ENCODE results near the gene METTL25B. TPM values are rescaled to one million over a fixed set of nuclear protein-coding genes. Genes with fewer than 3 reads are reported as not detected.

METTL25B gene
- total and polyA plus RNA-seq, 10 donors = 23.2 to 43.8 (median 33.9) TPM

- 55 to 73% (median 60%) methylated on average over 8 of the region's 8 CpGs for WGBS, 5 donors
- no peak for DNase-seq
- Histone ChIP-seq H3K9me3 (no peaks in the 10 kb centered on the region), H3K4me3 (no peak overlapping the region), H3K27ac (no peak overlapping the region), H3K27me3 (replicated peaks in 1 of 7) (peaks cover 0 to 45% (median 34%) of the 10 kb centered on the region in 7 donors), H3K4me1 (peaks cover 21 to 42% (median 33%) of the 10 kb centered on the region in 6 donors), H3K36me3 (peaks cover 0 to 3% (median 0%) of the 10 kb centered on the region in 6 donors)
- TF ChIP-seq CTCF (IDR thresholded peaks at IDR 0.05 in 8 of 11, conservative IDR thresholded peaks at IDR 0.05 in 3 of 11) (no peak), POLR2AphosphoS5 (IDR thresholded peaks at IDR 0.05) (peak in 1 of 3 donors; percentile 41)
- intact Hi-C loops (cut with DNase I; ENCODE audit: low total_unique reads) = no loop called here
These were observed 20.7 kb upstream of the METTL25B start for GRCh38 chr1:156707417-156708217.

GRCh38 chr1:156708218-156708661 lies 20.0 kb upstream of the METTL25B start:
- Histone ChIP-seq H3K27ac (no peak overlapping the region), H3K27me3 (replicated peaks in 1 of 7) (peaks cover 0 to 39% (median 31%) of the 10 kb centered on the region in 7 donors)

GRCh38 chr1:156709031-156709430 lies 19.2 kb upstream of the METTL25B start:
- no peaks in the 10 kb centered on the region for H3K9me3 ChIP-seq
- 87 to 95% (median 92%) methylated on average over 4 of the region's 4 CpGs for WGBS, 5 donors
- intact Hi-C loops (cut with DNase I; ENCODE audit: low total_unique reads) = no loop called here
- DNase-seq = no peak
- peaks cover 0 to 31% (median 23%) of the 10 kb centered on the region in 7 donors for H3K27me3 ChIP-seq (replicated peaks in 1 of 7)
- no peak overlapping the region for H3K4me3 ChIP-seq
- H3K36me3 ChIP-seq = peaks cover 0 to 9% (median 0%) of the 10 kb centered on the region in 6 donors
- TF ChIP-seq CTCF (IDR thresholded peaks at IDR 0.05 in 8 of 11, conservative IDR thresholded peaks at IDR 0.05 in 3 of 11) (no peak), POLR2AphosphoS5 (IDR thresholded peaks at IDR 0.05) (no peak), POLR2A (IDR thresholded peaks at IDR 0.05) (no peak)
- no peak overlapping the region for H3K27ac ChIP-seq
- H3K4me1 ChIP-seq = peaks cover 21 to 38% (median 33%) of the 10 kb centered on the region in 6 donors

More at GRCh38 chr1:156708218-156708661, 20.0 kb upstream of the METTL25B start:
- H3K4me3 ChIP-seq = no peak overlapping the region
- H3K36me3 ChIP-seq = peaks cover 0 to 9% (median 0%) of the 10 kb centered on the region in 6 donors
- H3K9me3 ChIP-seq = no peaks in the 10 kb centered on the region
- no peak for DNase-seq
- intact Hi-C loops (cut with DNase I; ENCODE audit: low total_unique reads) = no loop called here
- WGBS, 5 donors = 56 to 81% (median 61%) methylated on average over 4 of the region's 4 CpGs
- no peak for TF ChIP-seq POLR2A (IDR thresholded peaks at IDR 0.05)
- no peak for TF ChIP-seq CTCF (IDR thresholded peaks at IDR 0.05 in 8 of 11, conservative IDR thresholded peaks at IDR 0.05 in 3 of 11)
- no peak for TF ChIP-seq POLR2AphosphoS5 (IDR thresholded peaks at IDR 0.05)
- H3K4me1 ChIP-seq = peaks cover 21 to 42% (median 33%) of the 10 kb centered on the region in 6 donors
